Measurements from ENCODE around the gene AVEN. TPM values are rescaled to one million over a fixed set of nuclear protein-coding genes. Genes with fewer than 3 reads are reported as not detected.

The AVEN gene
- total RNA-seq, 4 donors from 2014 or later, result 5.9 to 14.8 (median 13.5) TPM

DNA sequence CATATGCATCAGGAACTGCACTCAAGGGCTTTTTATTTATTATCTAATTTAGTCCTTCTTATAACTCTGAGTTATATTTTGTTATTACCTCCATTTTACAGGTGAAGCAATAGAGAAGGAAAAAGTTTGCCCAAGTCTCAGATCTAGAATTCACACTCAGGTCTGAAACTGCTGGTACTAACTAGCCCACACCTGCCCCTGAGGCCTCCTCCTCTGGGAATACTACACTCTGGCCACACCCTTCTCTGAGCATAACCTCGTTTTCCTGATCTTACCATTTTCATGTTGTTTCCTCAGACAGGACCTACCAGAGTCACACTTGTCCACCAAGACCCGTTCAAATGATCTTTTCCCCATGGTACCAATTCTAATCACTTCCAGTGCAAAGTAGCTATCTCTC is 164.8 kb downstream of the AVEN start:
- H3K4me3 ChIP-seq, result no peak overlapping the region
- no peaks in the 10 kb centered on the region for H3K9me3 ChIP-seq
- TF ChIP-seq POLR2A (IDR thresholded peaks at IDR 0.05), result no peak
- TF ChIP-seq, protein P1, sequence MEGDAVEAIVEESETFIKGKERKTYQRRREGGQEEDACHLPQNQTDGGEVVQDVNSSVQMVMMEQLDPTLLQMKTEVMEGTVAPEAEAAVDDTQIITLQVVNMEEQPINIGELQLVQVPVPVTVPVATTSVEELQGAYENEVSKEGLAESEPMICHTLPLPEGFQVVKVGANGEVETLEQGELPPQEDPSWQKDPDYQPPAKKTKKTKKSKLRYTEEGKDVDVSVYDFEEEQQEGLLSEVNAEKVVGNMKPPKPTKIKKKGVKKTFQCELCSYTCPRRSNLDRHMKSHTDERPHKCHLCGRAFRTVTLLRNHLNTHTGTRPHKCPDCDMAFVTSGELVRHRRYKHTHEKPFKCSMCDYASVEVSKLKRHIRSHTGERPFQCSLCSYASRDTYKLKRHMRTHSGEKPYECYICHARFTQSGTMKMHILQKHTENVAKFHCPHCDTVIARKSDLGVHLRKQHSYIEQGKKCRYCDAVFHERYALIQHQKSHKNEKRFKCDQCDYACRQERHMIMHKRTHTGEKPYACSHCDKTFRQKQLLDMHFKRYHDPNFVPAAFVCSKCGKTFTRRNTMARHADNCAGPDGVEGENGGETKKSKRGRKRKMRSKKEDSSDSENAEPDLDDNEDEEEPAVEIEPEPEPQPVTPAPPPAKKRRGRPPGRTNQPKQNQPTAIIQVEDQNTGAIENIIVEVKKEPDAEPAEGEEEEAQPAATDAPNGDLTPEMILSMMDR (IDR thresholded peaks at IDR 0.05), result no peak
- TF ChIP-seq EP300 (IDR thresholded peaks at IDR 0.05), result no peak
- TF ChIP-seq POLR2AphosphoS5 (IDR thresholded peaks at IDR 0.05), result no peak
- H3K36me3 ChIP-seq, result no peaks in the 10 kb centered on the region
- no peak for DNase-seq (ENCODE audit: low spot score in 2 of 2)
- WGBS, result 73% methylated on average over 2 of the region's 2 CpGs
- H3K27me3 ChIP-seq, result no peaks in the 10 kb centered on the region
- H3K27ac ChIP-seq, result no peak overlapping the region
- no peaks in the 10 kb centered on the region for H3K4me1 ChIP-seq

GRCh38 chr15:33872416-33873106 is 166.4 kb downstream of the AVEN start:
- no peaks in the 10 kb centered on the region for H3K36me3 ChIP-seq
- no peak for DNase-seq (ENCODE audit: low spot score in 2 of 2)
- no peak overlapping the region for H3K27ac ChIP-seq
- H3K4me3 ChIP-seq, result no peak overlapping the region
- TF ChIP-seq POLR2A (IDR thresholded peaks at IDR 0.05) (no peak), POLR2AphosphoS5 (IDR thresholded peaks at IDR 0.05) (no peak), EP300 (IDR thresholded peaks at IDR 0.05) (no peak)
- TF ChIP-seq, protein P1 (IDR thresholded peaks at IDR 0.05), result no peak
- WGBS, result 85% methylated on average over 13 of the region's 13 CpGs
- H3K9me3 ChIP-seq, result no peaks in the 10 kb centered on the region
- H3K27me3 ChIP-seq, result no peaks in the 10 kb centered on the region
- H3K4me1 ChIP-seq, result no peaks in the 10 kb centered on the region

DNA sequence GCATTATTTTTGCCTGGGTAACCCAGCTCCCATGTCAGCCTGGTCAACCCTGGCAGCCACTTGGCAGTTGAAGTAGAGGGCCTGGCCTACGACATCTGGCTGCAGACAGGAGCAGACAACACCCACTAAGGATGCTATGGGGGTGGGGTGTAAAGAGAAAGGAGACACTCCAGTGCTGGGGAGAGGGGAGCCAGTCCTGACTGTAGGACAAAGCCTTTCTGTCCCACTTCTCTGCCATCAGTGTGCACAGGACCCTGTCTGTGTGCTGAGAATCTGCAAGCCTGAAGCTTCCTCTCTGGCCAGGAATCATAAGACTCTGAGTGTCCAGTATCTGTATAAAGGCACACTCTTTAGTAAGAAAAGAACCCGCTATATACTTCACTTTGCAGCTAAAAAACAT is 167.0 kb downstream of the AVEN start:
- no peaks in the 10 kb centered on the region for H3K9me3 ChIP-seq
- no peaks in the 10 kb centered on the region for H3K27me3 ChIP-seq
- H3K4me3 ChIP-seq, result no peak overlapping the region
- no peak for DNase-seq (ENCODE audit: low spot score in 2 of 2)
- H3K27ac ChIP-seq, result no peak overlapping the region
- WGBS, result 82% methylated on average over 2 of the region's 2 CpGs
- H3K36me3 ChIP-seq, result no peaks in the 10 kb centered on the region
- no peaks in the 10 kb centered on the region for H3K4me1 ChIP-seq
- no peak for TF ChIP-seq POLR2A (IDR thresholded peaks at IDR 0.05)
- no peak for TF ChIP-seq EP300 (IDR thresholded peaks at IDR 0.05)
- no peak for TF ChIP-seq POLR2AphosphoS5 (IDR thresholded peaks at IDR 0.05)
- TF ChIP-seq, protein P1 (IDR thresholded peaks at IDR 0.05), result no peak

DNA sequence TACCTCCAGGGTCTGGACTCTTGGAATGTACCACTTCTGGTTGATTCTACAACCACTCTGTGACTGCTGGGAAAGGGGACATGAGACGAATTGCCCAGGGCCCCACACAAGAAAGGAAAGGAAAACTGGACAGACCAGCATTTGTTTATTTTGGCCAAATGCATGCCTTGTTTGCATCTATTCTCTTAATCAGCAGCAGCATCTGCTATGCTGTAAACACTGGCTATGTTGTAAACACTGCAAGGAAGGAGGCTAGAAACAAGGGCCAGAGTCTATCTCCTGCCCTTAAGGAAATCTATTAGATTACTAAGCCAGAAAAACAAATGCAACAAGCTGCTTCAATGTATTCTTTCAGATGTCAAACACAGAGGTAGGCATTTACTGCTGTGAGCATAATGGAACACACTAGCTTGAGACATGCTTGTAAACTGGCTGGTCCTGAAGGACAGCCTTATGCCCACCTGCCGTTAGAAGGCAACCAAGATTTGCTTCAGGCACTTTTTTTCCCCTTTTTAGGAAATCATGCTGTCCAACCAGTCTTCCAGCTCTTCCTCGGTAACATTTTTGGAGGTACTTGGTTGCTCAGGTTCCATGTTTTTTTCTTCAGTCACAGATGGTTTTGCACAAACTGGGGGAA is 172.8 kb downstream of the AVEN start:
- Histone ChIP-seq H3K27ac (no peak overlapping the region), H3K36me3 (peaks cover 27% of the 10 kb centered on the region), H3K4me1 (no peaks in the 10 kb centered on the region), H3K27me3 (no peaks in the 10 kb centered on the region), H3K4me3 (no peak overlapping the region), H3K9me3 (no peaks in the 10 kb centered on the region)
- WGBS, result 67% methylated on average over 3 of the region's 3 CpGs
- TF ChIP-seq, protein P1 (IDR thresholded peaks at IDR 0.05), result no peak
- TF ChIP-seq POLR2AphosphoS5 (IDR thresholded peaks at IDR 0.05) (no peak), POLR2A (IDR thresholded peaks at IDR 0.05) (no peak), EP300 (IDR thresholded peaks at IDR 0.05) (no peak)
- no peak for DNase-seq (ENCODE audit: low spot score in 2 of 2)

DNA sequence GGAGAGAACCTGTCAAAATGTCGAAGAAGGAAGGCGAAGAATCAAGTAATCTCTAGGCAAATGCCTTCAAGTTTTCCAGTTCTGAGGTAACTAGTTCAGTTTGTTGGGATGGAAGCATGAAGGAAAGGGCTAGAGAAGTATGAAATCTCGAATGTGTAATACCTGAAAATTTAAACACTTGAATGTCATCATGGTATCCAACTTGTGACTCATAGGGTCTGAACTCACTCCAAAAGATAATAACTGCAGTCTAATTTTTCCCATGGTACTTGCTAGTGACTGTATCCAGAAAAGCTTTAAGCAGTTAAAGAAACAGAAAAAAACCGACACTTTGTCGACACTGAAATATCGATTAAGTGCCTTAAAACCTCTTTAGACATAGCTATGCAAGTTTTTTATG is 173.6 kb downstream of the AVEN start:
- WGBS, result 82% methylated on average over 6 of the region's 6 CpGs
- Histone ChIP-seq H3K27ac (no peak overlapping the region), H3K9me3 (no peaks in the 10 kb centered on the region), H3K27me3 (no peaks in the 10 kb centered on the region), H3K36me3 (peaks cover 27% of the 10 kb centered on the region), H3K4me3 (no peak overlapping the region), H3K4me1 (no peaks in the 10 kb centered on the region)
- TF ChIP-seq POLR2A (IDR thresholded peaks at IDR 0.05) (no peak), POLR2AphosphoS5 (IDR thresholded peaks at IDR 0.05) (no peak), EP300 (IDR thresholded peaks at IDR 0.05) (no peak)
- TF ChIP-seq, protein P1 (IDR thresholded peaks at IDR 0.05), result no peak
- DNase-seq (ENCODE audit: low spot score in 2 of 2), result no peak
